DOHH2 (cell line): ENCODE results near the gene MCEE.

Experiments
- H3F3A ChIP-seq: fragments of 200-600 bp; sonication (generic), shearing (Covaris generic); 2 replicates; pipeline ENCODE4 v1.6.0; 2016; ENCODE audit warnings: antibody characterized with exemption, mild to moderate bottlenecking; ENCODE audit not compliant: control insufficient read depth, insufficient read depth
- H3K27ac ChIP-seq: fragments of 200-600 bp; sonication (generic); 2 replicates; pipeline ENCODE4 v1.5.1; 2014; ENCODE audit warnings: low read depth, mild to moderate bottlenecking, low read length, moderate library complexity
- H3K27me3 ChIP-seq: fragments of 200-600 bp; sonication (generic); 2 replicates; pipeline ENCODE4 v1.6.1; 2014; ENCODE audit warnings: mild to moderate bottlenecking, low read length, mixed read lengths; ENCODE audit not compliant: control insufficient read depth
- H3K36me3 ChIP-seq: fragments of 200-600 bp; sonication (generic); 2 replicates; pipeline ENCODE4 v1.6.1; 2014; ENCODE audit warnings: mild to moderate bottlenecking, low read length, moderate library complexity, mixed read lengths; ENCODE audit not compliant: control insufficient read depth
- H3K4me1 ChIP-seq: fragments of 200-600 bp; sonication (generic); 2 replicates; pipeline ENCODE4 v1.6.1; 2014; ENCODE audit warnings: mild to moderate bottlenecking, low read length, mixed read lengths; ENCODE audit not compliant: control insufficient read depth
- H3K4me2 ChIP-seq: fragments of 200-600 bp; sonication (generic); 2 replicates; pipeline ENCODE4 v1.6.0; 2014; ENCODE audit warnings: mild to moderate bottlenecking, low read length, moderate library complexity
- H3K4me3 ChIP-seq: fragments of 200-600 bp; sonication (generic); 2 replicates; pipeline ENCODE4 v1.5.1; 2014; ENCODE audit warnings: mild to moderate bottlenecking, low read length, mixed read lengths
- H3K79me2 ChIP-seq: fragments of 200-600 bp; sonication (generic); 2 replicates; pipeline ENCODE4 v1.6.1; 2014; ENCODE audit warnings: mild to moderate bottlenecking, low read length, mixed read lengths; ENCODE audit not compliant: control insufficient read depth
- H3K9me2 ChIP-seq: fragments of 200-600 bp; sonication (generic); replicated peaks from 2 replicates; pipeline ENCODE4 v1.6.1; 2014; ENCODE audit warnings: mild to moderate bottlenecking, low read length, mixed read lengths; ENCODE audit not compliant: control insufficient read depth
- H3K9me3 ChIP-seq: fragments of 200-600 bp; sonication (generic); 2 replicates; pipeline ENCODE4 v1.6.1; 2014; ENCODE audit warnings: antibody characterized with exemption, low read length, mixed read lengths; ENCODE audit not compliant: control insufficient read depth, insufficient read depth
- H4K20me1 ChIP-seq: fragments of 200-600 bp; sonication (generic); 2 replicates; pipeline ENCODE4 v1.6.0; 2014; ENCODE audit warnings: low read depth, mild to moderate bottlenecking, antibody characterized with exemption, low read length, moderate library complexity; ENCODE audit not compliant: control insufficient read depth, insufficient read depth
- EZH2phosphoT487 ChIP-seq: fragments of 200-600 bp; sonication (generic); IDR thresholded peaks from 2 replicates; pipeline ENCODE4 v1.6.1; 2017; ENCODE audit warnings: borderline replicate concordance, mild to moderate bottlenecking, antibody characterized with exemption, low read length, moderate library complexity, mixed read lengths
- TF ChIP-seq, protein P1 (sequence below): fragments of 200-600 bp; sonication (generic); IDR thresholded peaks from one replicate; pipeline ENCODE4 v1.5.1; 2014; ENCODE audit warnings: antibody characterized with exemption, mild to moderate bottlenecking, low read depth, low read length; ENCODE audit not compliant: poor library complexity, severe bottlenecking

MCEE gene

DNA sequence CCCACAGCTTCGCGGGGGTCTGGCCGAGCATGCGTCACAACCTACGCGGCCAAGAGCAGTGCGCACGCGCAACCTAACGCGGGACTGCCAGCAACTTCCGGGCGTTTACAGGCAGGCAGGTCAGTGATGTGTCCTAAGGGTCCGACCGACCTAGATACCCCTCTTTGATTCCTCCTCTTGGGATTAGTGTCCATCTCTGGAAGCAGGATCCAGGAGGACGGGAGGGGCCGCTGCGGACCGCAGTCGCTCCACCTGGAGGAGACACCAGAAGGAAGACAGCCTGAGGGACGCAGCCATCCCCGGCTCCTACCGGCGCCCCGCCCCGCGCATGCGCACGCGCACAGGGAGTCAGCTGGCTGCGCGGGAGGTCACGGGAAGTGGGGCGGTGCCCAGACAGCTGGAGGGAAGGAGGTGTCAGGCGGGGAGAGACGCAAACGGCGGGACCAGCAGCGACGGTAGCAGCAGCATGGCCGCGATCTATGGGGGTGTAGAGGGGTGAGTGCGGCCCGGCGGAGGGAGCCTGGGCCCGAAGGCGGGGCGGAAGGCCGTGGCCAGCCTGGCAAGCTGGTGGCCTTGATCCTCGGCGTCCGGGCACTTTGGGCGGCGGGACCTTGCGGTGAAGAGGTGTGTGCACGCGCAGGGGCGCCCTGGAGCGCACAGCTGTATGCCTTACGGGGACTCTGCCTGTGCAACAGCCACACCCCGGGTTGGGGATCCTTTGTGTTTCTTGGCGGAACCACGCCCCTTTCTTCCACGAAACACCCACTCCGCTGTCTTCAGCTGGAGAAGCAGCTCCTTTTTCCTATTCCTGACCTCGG lies 61.6 kb downstream of the MCEE start, which contains the start of gene NAGK:
TSS of gene NAGK (plus strand) at position 431 of the 818 bp plus-strand sequence. CDS start at position 467, 36 bp downstream.
- Histone ChIP-seq H3K36me3 (peaks cover 54% of the 10 kb centered on the region), H3K4me1 (peaks cover 82% of the 10 kb centered on the region), H4K20me1 (peaks cover 7% of the 10 kb centered on the region), H3K79me2 (peaks cover 65% of the 10 kb centered on the region), H3K9me3 (no peaks in the 10 kb centered on the region), H3K27ac (peak within 1 kb of the TSS; percentile 99), H3K9me2 (no peaks in the 10 kb centered on the region), H3F3A (peaks cover 33% of the 10 kb centered on the region), H3K27me3 (no peaks in the 10 kb centered on the region), H3K4me2 (peak within 1 kb of the TSS; percentile 81), H3K4me3 (peak within 1 kb of the TSS; percentile 90)
- TF ChIP-seq, protein P1, sequence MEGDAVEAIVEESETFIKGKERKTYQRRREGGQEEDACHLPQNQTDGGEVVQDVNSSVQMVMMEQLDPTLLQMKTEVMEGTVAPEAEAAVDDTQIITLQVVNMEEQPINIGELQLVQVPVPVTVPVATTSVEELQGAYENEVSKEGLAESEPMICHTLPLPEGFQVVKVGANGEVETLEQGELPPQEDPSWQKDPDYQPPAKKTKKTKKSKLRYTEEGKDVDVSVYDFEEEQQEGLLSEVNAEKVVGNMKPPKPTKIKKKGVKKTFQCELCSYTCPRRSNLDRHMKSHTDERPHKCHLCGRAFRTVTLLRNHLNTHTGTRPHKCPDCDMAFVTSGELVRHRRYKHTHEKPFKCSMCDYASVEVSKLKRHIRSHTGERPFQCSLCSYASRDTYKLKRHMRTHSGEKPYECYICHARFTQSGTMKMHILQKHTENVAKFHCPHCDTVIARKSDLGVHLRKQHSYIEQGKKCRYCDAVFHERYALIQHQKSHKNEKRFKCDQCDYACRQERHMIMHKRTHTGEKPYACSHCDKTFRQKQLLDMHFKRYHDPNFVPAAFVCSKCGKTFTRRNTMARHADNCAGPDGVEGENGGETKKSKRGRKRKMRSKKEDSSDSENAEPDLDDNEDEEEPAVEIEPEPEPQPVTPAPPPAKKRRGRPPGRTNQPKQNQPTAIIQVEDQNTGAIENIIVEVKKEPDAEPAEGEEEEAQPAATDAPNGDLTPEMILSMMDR = peak; percentile 28
- TF ChIP-seq EZH2phosphoT487 = no peak

DNA sequence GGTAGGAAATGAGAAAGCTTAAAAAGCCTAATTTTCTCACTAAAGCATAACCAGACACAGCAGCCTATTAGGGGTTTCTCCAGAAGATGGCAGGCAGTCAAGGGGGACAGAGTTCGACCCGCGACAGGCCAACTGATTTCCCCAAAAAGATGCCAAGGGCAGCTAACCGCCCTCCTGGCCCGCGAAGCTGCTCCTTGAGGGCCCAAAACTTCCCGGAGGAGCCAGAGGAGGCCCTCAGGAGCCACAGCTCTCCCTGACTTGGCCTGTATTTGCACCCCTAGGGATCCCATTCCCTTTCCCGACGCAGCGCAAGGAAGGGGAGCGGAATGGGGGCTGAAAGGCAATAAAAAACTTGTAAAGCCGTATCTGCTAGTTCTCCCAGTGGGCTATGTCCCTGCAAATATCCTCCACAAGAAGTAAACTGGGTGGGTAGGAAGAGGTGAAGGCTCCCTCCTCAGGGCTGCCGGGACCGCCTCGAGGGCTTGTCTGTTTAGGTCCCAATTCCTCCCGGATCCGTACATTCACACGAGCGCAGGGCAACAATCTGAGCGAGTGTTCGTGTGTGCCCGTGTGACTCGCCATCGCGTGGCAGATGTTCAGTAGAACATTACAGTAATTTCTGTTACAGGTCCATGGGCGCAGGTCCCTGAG lies 62.3 kb downstream of the MCEE start:
- Histone ChIP-seq H3F3A (peaks cover 33% of the 10 kb centered on the region), H3K27ac (peak overlapping the region; percentile 99), H3K36me3 (peaks cover 47% of the 10 kb centered on the region), H3K27me3 (no peaks in the 10 kb centered on the region), H3K79me2 (peaks cover 67% of the 10 kb centered on the region), H4K20me1 (peaks cover 5% of the 10 kb centered on the region), H3K9me2 (no peaks in the 10 kb centered on the region), H3K4me2 (peak overlapping the region; percentile 81), H3K4me1 (peaks cover 88% of the 10 kb centered on the region), H3K9me3 (no peaks in the 10 kb centered on the region), H3K4me3 (peak overlapping the region; percentile 90)
- TF ChIP-seq EZH2phosphoT487 = no peak
- TF ChIP-seq, protein P1 = no peak

DNA sequence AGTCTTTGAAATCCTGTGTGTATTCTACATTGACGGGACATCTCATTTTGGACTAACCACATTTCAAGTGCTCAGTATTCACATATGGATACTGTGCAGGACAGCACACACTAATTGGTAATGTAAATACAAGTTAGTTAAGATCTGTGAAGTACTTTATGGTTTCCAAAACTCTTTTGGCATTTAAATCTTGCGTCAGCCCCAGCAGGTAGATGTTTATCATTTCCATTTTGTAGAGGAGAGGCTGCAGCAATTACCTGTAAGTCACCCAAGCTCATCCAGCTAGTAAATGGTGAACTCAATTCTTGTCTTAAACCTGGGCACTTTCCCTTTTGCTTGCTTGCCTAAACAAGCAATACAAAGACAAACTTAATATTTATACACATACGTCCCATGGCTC lies 63.2 kb downstream of the MCEE start:
- Histone ChIP-seq H3K36me3 (peaks cover 39% of the 10 kb centered on the region), H4K20me1 (peaks cover 5% of the 10 kb centered on the region; the same call in 1 of the 2 replicates), H3K79me2 (peaks cover 64% of the 10 kb centered on the region), H3F3A (peaks cover 33% of the 10 kb centered on the region), H3K27me3 (no peaks in the 10 kb centered on the region), H3K4me1 (peaks cover 84% of the 10 kb centered on the region), H3K4me3 (peak overlapping the region; percentile 90), H3K27ac (peak overlapping the region; percentile 99), H3K9me3 (no peaks in the 10 kb centered on the region), H3K4me2 (peak overlapping the region; percentile 81), H3K9me2 (no peaks in the 10 kb centered on the region)
- TF ChIP-seq EZH2phosphoT487 = no peak
- TF ChIP-seq, protein P1 = no peak
